ES-I3 (cell line): ENCODE results near the gene CXCL3.
A peak's percentile ranks its signal among the peaks of the same experiment; 100 is the strongest.
"Not testable (repeated sequence)": the region's sequence is repeated elsewhere in the genome, so short reads cannot be mapped to it uniquely, and the experiment has no call there.

ENCODE experiments used
- H3K36me3 ChIP-seq: 2 replicates; pipeline ENCODE4 v1.6.1; 2013; ENCODE audit warnings: mild to moderate bottlenecking, low read length, control low read depth, moderate library complexity; ENCODE audit not compliant: insufficient read depth
- H3K4me1 ChIP-seq: 2 replicates; pipeline ENCODE4 v1.6.1; 2013; ENCODE audit warnings: mild to moderate bottlenecking, control low read depth, low read length; ENCODE audit not compliant: insufficient read depth
- H3K9ac ChIP-seq: 2 replicates; pipeline ENCODE4 v1.6.1; 2013; ENCODE audit warnings: low read depth, mild to moderate bottlenecking, low read length, moderate library complexity
- H3K9me3 ChIP-seq: 2 replicates; pipeline ENCODE4 v1.6.1; 2013; ENCODE audit warnings: mild to moderate bottlenecking, low read length, moderate library complexity; ENCODE audit not compliant: control insufficient read depth, insufficient read depth

The CXCL3 gene

GRCh38 chr4:74038425-74039314 lies at the start of gene CXCL3:
TSS of gene CXCL3 (minus strand) at chr4:74038689. CDS start at chr4:74038611, 78 bp downstream.
- H3K4me1 ChIP-seq, result peaks cover 10% of the 10 kb centered on the region; the same call in 1 of the 2 replicates
- no peaks in the 10 kb centered on the region for H3K9me3 ChIP-seq
- H3K36me3 ChIP-seq, result no peaks in the 10 kb centered on the region
- peak within 1 kb of the TSS; percentile 83 for H3K9ac ChIP-seq

- no peaks in the 10 kb centered on the region for H3K36me3 ChIP-seq
Measured at GRCh38 chr4:74087481-74087880, 49.0 kb upstream of the CXCL3 start.

GRCh38 chr4:74085669-74086068 lies 47.2 kb upstream of the CXCL3 start:
- Histone ChIP-seq H3K36me3 (no peaks in the 10 kb centered on the region), H3K9me3 (no peaks in the 10 kb centered on the region), H3K4me1 (no peaks in the 10 kb centered on the region), H3K9ac (no peak overlapping the region)

More at GRCh38 chr4:74087481-74087880, 49.0 kb upstream of the CXCL3 start:
- Histone ChIP-seq H3K4me1 (no peaks in the 10 kb centered on the region), H3K9me3 (no peaks in the 10 kb centered on the region), H3K9ac (no peak overlapping the region)

- Histone ChIP-seq H3K36me3 (no peaks in the 10 kb centered on the region), H3K4me1 (no peaks in the 10 kb centered on the region), H3K9ac (no peak overlapping the region), H3K9me3 (no peaks in the 10 kb centered on the region)
Measured at GRCh38 chr4:74084984-74085383, 46.5 kb upstream of the CXCL3 start.

GRCh38 chr4:74083546-74083945 lies 45.1 kb upstream of the CXCL3 start:
- H3K4me1 ChIP-seq, result no peaks in the 10 kb centered on the region
- no peaks in the 10 kb centered on the region for H3K36me3 ChIP-seq
- H3K9ac ChIP-seq, result no peak overlapping the region
- H3K9me3 ChIP-seq, result no peaks in the 10 kb centered on the region

- no peaks in the 10 kb centered on the region for H3K36me3 ChIP-seq
- H3K4me1 ChIP-seq, result no peaks in the 10 kb centered on the region
- H3K9me3 ChIP-seq, result no peaks in the 10 kb centered on the region
- H3K9ac ChIP-seq, result no peak overlapping the region
Measured at GRCh38 chr4:74081035-74081434, 42.5 kb upstream of the CXCL3 start.

- not testable (repeated sequence) for H3K9ac ChIP-seq, H3K9me3 ChIP-seq, H3K4me1 ChIP-seq, H3K36me3 ChIP-seq
Measured at GRCh38 chr4:74080351-74080750, 41.9 kb upstream of the CXCL3 start.

- H3K4me1 ChIP-seq, H3K9me3 ChIP-seq, H3K9ac ChIP-seq, H3K36me3 ChIP-seq: not testable (repeated sequence)
Measured at GRCh38 chr4:74079024-74079423, 40.5 kb upstream of the CXCL3 start.

- peaks cover 10% of the 10 kb centered on the region; the same call in 1 of the 2 replicates for H3K9me3 ChIP-seq
- no peaks in the 10 kb centered on the region for H3K4me1 ChIP-seq
Measured at GRCh38 chr4:74073358-74073757, 34.9 kb upstream of the CXCL3 start.

GRCh38 chr4:74072739-74073138 lies 34.2 kb upstream of the CXCL3 start:
- Histone ChIP-seq H3K9ac (no peak overlapping the region), H3K4me1 (no peaks in the 10 kb centered on the region), H3K36me3 (no peaks in the 10 kb centered on the region; the same call in 1 of the 2 replicates), H3K9me3 (peaks cover 12% of the 10 kb centered on the region; the same call in 1 of the 2 replicates)

More at GRCh38 chr4:74073358-74073757, 34.9 kb upstream of the CXCL3 start:
- Histone ChIP-seq H3K9ac (no peak overlapping the region), H3K36me3 (no peaks in the 10 kb centered on the region)

- no peak overlapping the region for H3K9ac ChIP-seq
- peaks cover 15% of the 10 kb centered on the region; the same call in 1 of the 2 replicates for H3K9me3 ChIP-seq
- H3K4me1 ChIP-seq, result peaks cover 5% of the 10 kb centered on the region; the same call in 1 of the 2 replicates
- no peaks in the 10 kb centered on the region; the same call in 1 of the 2 replicates for H3K36me3 ChIP-seq
Measured at GRCh38 chr4:74067586-74067985, 29.1 kb upstream of the CXCL3 start.

- H3K4me1 ChIP-seq, result peaks cover 5% of the 10 kb centered on the region; the same call in 1 of the 2 replicates
- peaks cover 19% of the 10 kb centered on the region for H3K9me3 ChIP-seq
Measured at GRCh38 chr4:74066232-74066631, 27.7 kb upstream of the CXCL3 start.

GRCh38 chr4:74065115-74065642 lies 26.7 kb upstream of the CXCL3 start:
- peaks cover 13% of the 10 kb centered on the region for H3K9me3 ChIP-seq
- no peaks in the 10 kb centered on the region; the same call in 1 of the 2 replicates for H3K36me3 ChIP-seq
- H3K4me1 ChIP-seq, result peaks cover 5% of the 10 kb centered on the region; the same call in 1 of the 2 replicates
- no peak overlapping the region for H3K9ac ChIP-seq

More at GRCh38 chr4:74066232-74066631, 27.7 kb upstream of the CXCL3 start:
- Histone ChIP-seq H3K36me3 (no peaks in the 10 kb centered on the region; the same call in 1 of the 2 replicates), H3K9ac (no peak overlapping the region)

GRCh38 chr4:74063859-74064258 lies 25.4 kb upstream of the CXCL3 start:
- Histone ChIP-seq H3K9me3 (peaks cover 9% of the 10 kb centered on the region), H3K9ac (no peak overlapping the region), H3K36me3 (no peaks in the 10 kb centered on the region; the same call in 1 of the 2 replicates), H3K4me1 (peaks cover 5% of the 10 kb centered on the region; the same call in 1 of the 2 replicates)
